ENCODE data around the gene MDFIC2. TPM values are rescaled to one million over a fixed set of nuclear protein-coding genes. Genes with fewer than 3 reads are reported as not detected.
A peak's percentile ranks its signal among the peaks of the same experiment; 100 is the strongest.
"Not testable (repeated sequence)": the region's sequence is repeated elsewhere in the genome, so short reads cannot be mapped to it uniquely, and the experiment has no call there.

The MDFIC2 gene
- total and polyA plus RNA-seq, 2 experiments from 2014 or later: not detected

DNA sequence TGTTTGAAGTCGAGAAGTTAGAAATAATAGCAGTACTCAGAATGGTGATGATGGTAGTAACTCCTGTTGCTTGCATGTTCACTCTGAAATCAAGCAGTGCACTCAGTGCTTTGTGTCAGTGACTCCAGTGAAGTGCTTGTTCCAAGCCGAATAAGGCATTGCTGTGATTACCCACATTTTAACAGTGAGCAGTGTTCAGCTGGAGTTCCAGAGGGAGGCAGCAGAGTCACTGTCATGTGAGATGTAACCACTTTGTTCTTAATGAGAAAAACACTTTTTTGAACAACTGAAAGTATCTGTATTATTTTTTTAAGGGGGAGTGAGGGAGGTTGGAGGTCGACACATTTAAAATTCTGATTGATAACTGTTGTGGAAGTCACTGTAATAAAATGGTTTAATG lies 3.7 kb downstream of the MDFIC2 start:
- TF ChIP-seq, protein P1, sequence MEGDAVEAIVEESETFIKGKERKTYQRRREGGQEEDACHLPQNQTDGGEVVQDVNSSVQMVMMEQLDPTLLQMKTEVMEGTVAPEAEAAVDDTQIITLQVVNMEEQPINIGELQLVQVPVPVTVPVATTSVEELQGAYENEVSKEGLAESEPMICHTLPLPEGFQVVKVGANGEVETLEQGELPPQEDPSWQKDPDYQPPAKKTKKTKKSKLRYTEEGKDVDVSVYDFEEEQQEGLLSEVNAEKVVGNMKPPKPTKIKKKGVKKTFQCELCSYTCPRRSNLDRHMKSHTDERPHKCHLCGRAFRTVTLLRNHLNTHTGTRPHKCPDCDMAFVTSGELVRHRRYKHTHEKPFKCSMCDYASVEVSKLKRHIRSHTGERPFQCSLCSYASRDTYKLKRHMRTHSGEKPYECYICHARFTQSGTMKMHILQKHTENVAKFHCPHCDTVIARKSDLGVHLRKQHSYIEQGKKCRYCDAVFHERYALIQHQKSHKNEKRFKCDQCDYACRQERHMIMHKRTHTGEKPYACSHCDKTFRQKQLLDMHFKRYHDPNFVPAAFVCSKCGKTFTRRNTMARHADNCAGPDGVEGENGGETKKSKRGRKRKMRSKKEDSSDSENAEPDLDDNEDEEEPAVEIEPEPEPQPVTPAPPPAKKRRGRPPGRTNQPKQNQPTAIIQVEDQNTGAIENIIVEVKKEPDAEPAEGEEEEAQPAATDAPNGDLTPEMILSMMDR (IDR thresholded peaks at IDR 0.05; ENCODE audit: low read depth, low read length): no peak
- Histone ChIP-seq H3K36me3 (no peaks in the 10 kb centered on the region), H3K27me3 (no peaks in the 10 kb centered on the region), H3K4me3 (no peak overlapping the region), H3K27ac (no peak overlapping the region), H3K9me3 (ENCODE audit: low read depth) (no peaks in the 10 kb centered on the region), H3K4me1 (ENCODE audit: low read depth) (no peaks in the 10 kb centered on the region)
- peak; percentile 12 to 36 for DNase-seq (ENCODE audit: low read depth in 1 of 2, low spot score in 1 of 2)

- Histone ChIP-seq H3K4me1 (ENCODE audit: low read depth) (no peaks in the 10 kb centered on the region), H3K27me3 (no peaks in the 10 kb centered on the region), H3K36me3 (no peaks in the 10 kb centered on the region), H3K4me3 (no peak overlapping the region), H3K9me3 (ENCODE audit: low read depth) (no peaks in the 10 kb centered on the region), H3K27ac (no peak overlapping the region)
- DNase-seq (ENCODE audit: low read depth in 1 of 2, low spot score in 1 of 2): no peak
- TF ChIP-seq, protein P1 (IDR thresholded peaks at IDR 0.05; ENCODE audit: low read depth, low read length): no peak
These were observed 5.7 kb downstream of the MDFIC2 start for GRCh38 chr3:70306736-70307135.

GRCh38 chr3:70298385-70298784 lies 14.1 kb downstream of the MDFIC2 start:
- Histone ChIP-seq H3K9me3 (ENCODE audit: low read depth) (no peaks in the 10 kb centered on the region), H3K4me1 (ENCODE audit: low read depth) (no peaks in the 10 kb centered on the region), H3K27ac (no peak overlapping the region), H3K4me3 (no peak overlapping the region), H3K36me3 (no peaks in the 10 kb centered on the region), H3K27me3 (no peaks in the 10 kb centered on the region)
- TF ChIP-seq, protein P1 (IDR thresholded peaks at IDR 0.05; ENCODE audit: low read depth, low read length): no peak
- no peak for DNase-seq (ENCODE audit: low read depth in 1 of 2, low spot score in 1 of 2)

DNA sequence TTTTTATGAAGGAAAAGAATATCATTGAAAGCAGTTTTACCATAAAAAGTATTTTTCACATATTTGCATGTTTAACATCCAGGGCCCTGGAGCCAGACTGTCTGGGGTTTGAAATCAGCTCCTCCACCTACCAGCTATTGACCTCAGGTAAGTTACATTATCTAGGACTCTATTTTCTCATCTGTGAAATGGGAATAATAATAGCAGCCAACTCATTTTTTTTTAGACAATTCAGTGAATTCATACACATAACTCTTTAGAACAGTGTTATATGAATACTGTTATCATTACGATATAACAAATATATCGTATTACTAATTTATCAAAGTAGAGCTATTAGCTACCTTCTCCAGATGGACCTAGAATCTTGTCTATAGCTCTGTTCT lies 21.3 kb downstream of the MDFIC2 start:
- Histone ChIP-seq H3K4me3 (no peak overlapping the region), H3K27ac (no peak overlapping the region), H3K4me1 (ENCODE audit: low read depth) (no peaks in the 10 kb centered on the region), H3K36me3 (no peaks in the 10 kb centered on the region), H3K27me3 (no peaks in the 10 kb centered on the region), H3K9me3 (ENCODE audit: low read depth) (no peaks in the 10 kb centered on the region)
- TF ChIP-seq, protein P1 (IDR thresholded peaks at IDR 0.05; ENCODE audit: low read depth, low read length): no peak
- DNase-seq (ENCODE audit: low read depth in 1 of 2, low spot score in 1 of 2): no peak

DNA sequence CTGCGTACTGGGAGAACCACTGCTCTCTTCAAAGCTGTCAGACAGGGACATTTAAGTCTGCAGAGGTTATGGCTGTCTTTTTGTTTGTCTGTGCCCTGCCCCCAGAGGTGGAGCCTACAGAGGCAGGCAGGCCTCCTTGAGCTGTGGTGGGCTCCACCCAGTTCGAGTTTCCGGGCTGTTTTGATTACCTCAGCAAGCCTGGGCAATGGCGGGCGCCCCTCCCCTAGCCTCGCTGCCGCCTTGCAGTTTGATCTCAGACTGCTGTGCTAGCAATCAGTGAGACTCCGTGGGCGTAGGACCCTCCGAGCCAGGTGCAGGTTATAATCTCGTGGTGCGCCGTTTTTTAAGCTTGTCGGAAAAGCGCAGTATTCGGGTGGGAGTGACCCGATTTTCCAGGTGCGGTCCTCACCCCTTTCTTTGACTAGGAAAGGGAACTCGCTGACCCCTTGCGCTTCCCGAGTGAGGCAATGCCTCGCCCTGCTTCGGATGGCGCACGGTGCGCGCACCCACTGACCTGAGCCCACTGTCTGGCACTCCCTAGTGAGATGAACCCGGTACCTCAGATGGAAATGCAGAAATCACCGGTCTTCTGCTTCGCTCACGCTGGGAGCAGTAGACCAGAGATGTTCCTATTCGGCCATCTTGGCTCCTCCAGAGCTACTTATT lies 21.9 kb downstream of the MDFIC2 start:
- H3K36me3 ChIP-seq, H3K27me3 ChIP-seq, H3K27ac ChIP-seq: not testable (repeated sequence)

DNA sequence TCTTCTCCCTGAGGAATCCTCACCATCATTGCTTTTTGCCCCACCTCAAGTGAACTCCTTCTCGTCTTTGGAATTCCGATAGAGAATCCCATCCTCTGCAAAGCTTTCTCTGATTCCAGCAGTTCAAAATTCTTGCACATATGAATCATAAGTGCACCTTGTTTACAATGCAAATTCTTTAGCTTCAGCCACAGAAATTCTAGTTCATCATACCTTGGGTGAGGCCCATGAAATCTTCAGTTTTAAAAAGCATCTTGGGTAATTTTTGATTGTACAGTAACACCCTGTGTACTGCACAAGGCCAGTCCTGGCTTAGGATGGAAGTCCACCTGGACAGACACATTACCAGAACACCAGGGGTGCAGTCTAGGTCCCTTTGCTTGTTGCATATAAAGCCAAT lies 30.8 kb downstream of the MDFIC2 start:
- H3K27ac ChIP-seq: no peak overlapping the region
- H3K9me3 ChIP-seq (ENCODE audit: low read depth): no peaks in the 10 kb centered on the region
- no peak for DNase-seq (ENCODE audit: low read depth in 1 of 2, low spot score in 1 of 2)
- TF ChIP-seq, protein P1 (IDR thresholded peaks at IDR 0.05; ENCODE audit: low read depth, low read length): no peak
- H3K4me3 ChIP-seq: no peak overlapping the region
- H3K4me1 ChIP-seq (ENCODE audit: low read depth): no peaks in the 10 kb centered on the region
- no peaks in the 10 kb centered on the region for H3K36me3 ChIP-seq
- H3K27me3 ChIP-seq: no peaks in the 10 kb centered on the region

More for the DNA sequence above, 21.9 kb downstream of the MDFIC2 start:
- DNase-seq (ENCODE audit: low read depth in 1 of 2, low spot score in 1 of 2); H3K9me3 ChIP-seq (ENCODE audit: low read depth); H3K4me3 ChIP-seq; H3K4me1 ChIP-seq (ENCODE audit: low read depth): not testable (repeated sequence)
